ENCODE data around the gene TSPAN1.
"Not testable (repeated sequence)": the region's sequence is repeated elsewhere in the genome, so short reads cannot be mapped to it uniquely, and the experiment has no call there.

Gene TSPAN1

GRCh38 chr1:46221749-46222148 lies 46.9 kb downstream of the TSPAN1 start:
- FAIRE-seq (no peak), DNase-seq (ENCODE audit: insufficient read length, low spot score) (no peak)
- TF ChIP-seq PAX5 (IDR thresholded peaks at IDR 0.05; ENCODE audit: insufficient read depth, low read length, severe bottlenecking): no peak
- TF ChIP-seq TAF1 (IDR thresholded peaks at IDR 0.05; ENCODE audit: low read depth, low read length): no peak
- no peak for TF ChIP-seq POLR2A (IDR thresholded peaks at IDR 0.05; ENCODE audit: low read depth, low read length)
- no peak for TF ChIP-seq POU2F2 (IDR thresholded peaks at IDR 0.05; ENCODE audit: low read depth, low read length)
- no peak for TF ChIP-seq POLR2AphosphoS5 (IDR thresholded peaks at IDR 0.05; ENCODE audit: low read depth, low read length)
- no peak for TF ChIP-seq SPI1 (IDR thresholded peaks at IDR 0.05; ENCODE audit: low read depth, low read length)

GRCh38 chr1:46223055-46223454 lies 48.2 kb downstream of the TSPAN1 start:
- FAIRE-seq; DNase-seq (ENCODE audit: insufficient read length, low spot score): not testable (repeated sequence)

- FAIRE-seq: peak; percentile 96
- DNase-seq (ENCODE audit: insufficient read length, low spot score): no peak
- TF ChIP-seq POLR2A (IDR thresholded peaks at IDR 0.05; ENCODE audit: low read depth, low read length): no peak
- TF ChIP-seq PAX5 (IDR thresholded peaks at IDR 0.05; ENCODE audit: insufficient read depth, low read length, severe bottlenecking): no peak
- no peak for TF ChIP-seq TAF1 (IDR thresholded peaks at IDR 0.05; ENCODE audit: low read depth, low read length)
- TF ChIP-seq SPI1 (IDR thresholded peaks at IDR 0.05; ENCODE audit: low read depth, low read length): no peak
- TF ChIP-seq POU2F2 (IDR thresholded peaks at IDR 0.05; ENCODE audit: low read depth, low read length): no peak
- TF ChIP-seq POLR2AphosphoS5 (IDR thresholded peaks at IDR 0.05; ENCODE audit: low read depth, low read length): no peak
Observed at GRCh38 chr1:46223472-46223943, 48.6 kb downstream of the TSPAN1 start.

GRCh38 chr1:46224966-46225365 lies 50.1 kb downstream of the TSPAN1 start:
- no peak for DNase-seq (ENCODE audit: insufficient read length, low spot score)
- TF ChIP-seq TAF1 (IDR thresholded peaks at IDR 0.05; ENCODE audit: low read depth, low read length) (no peak), SPI1 (IDR thresholded peaks at IDR 0.05; ENCODE audit: low read depth, low read length) (no peak), PAX5 (IDR thresholded peaks at IDR 0.05; ENCODE audit: insufficient read depth, low read length, severe bottlenecking) (no peak), POU2F2 (IDR thresholded peaks at IDR 0.05; ENCODE audit: low read depth, low read length) (no peak), POLR2A (IDR thresholded peaks at IDR 0.05; ENCODE audit: low read depth, low read length) (no peak), POLR2AphosphoS5 (IDR thresholded peaks at IDR 0.05; ENCODE audit: low read depth, low read length) (no peak)
- no peak for FAIRE-seq

- DNase-seq (ENCODE audit: insufficient read length, low spot score); FAIRE-seq: not testable (repeated sequence)
Observed at GRCh38 chr1:46231231-46231630, 56.3 kb downstream of the TSPAN1 start.
